SK-N-SH (cell line): ENCODE data around the gene RASA3. TPM values are rescaled to one million over a fixed set of nuclear protein-coding genes. Genes with fewer than 3 reads are reported as not detected.

Experiments
- CTCF ChIA-PET: fragments of 300-600, 350-600 bp; formaldehyde crosslinking; extraction: SDS; loops from one replicate; lab custom pipeline; 2021; lab: Yijun Ruan, JAX
- POLR2A ChIA-PET: fragments of 350-600 bp; sonication (Branson Sonifier 250); formaldehyde crosslinking; extraction: SDS; loops from one replicate; lab custom pipeline; 2020; ENCODE audit warnings: antibody characterized with exemption, inconsistent platforms; lab: Yijun Ruan, JAX
- DNase-seq: peaks from one replicate; pipeline ENCODE4 v3.0.0; 2012
- H2AFZ ChIP-seq: fragments of 200-600 bp; sonication (generic); 2 replicates; pipeline ENCODE4 v1.8.1; 2016; ENCODE audit warnings: antibody characterized with exemption, mild to moderate bottlenecking, low read depth
- H3F3A ChIP-seq: fragments of 200-600 bp; sonication (generic); replicated peaks from 2 replicates; pipeline ENCODE3; 2016; ENCODE audit warnings: antibody characterized with exemption, mild to moderate bottlenecking; ENCODE audit not compliant: insufficient read depth
- H3K27ac ChIP-seq, 2 experiments: fragments of 200-500 bp in 1 of 2; fragments of 200-600 bp in 1 of 2; sonication (Bioruptor generic) in 1 of 2; sonication (generic), shearing (Covaris generic) in 1 of 2; 2 replicates each; pipeline versions ENCODE4 v1.5.1 to v1.6.1; 2014 to 2016; ENCODE audit warnings: low read depth in 2 of 2, inconsistent platforms in 1 of 2, low read length in 1 of 2, mild to moderate bottlenecking in 1 of 2, mixed read lengths in 1 of 2
- H3K27me3 ChIP-seq: fragments of 200-600 bp; sonication (generic), shearing (Covaris generic); 2 replicates; pipeline ENCODE4 v1.6.1; 2016; ENCODE audit warnings: mixed run types; ENCODE audit not compliant: insufficient read depth
- H3K36me3 ChIP-seq, 2 experiments: fragments of 200-500 bp in 1 of 2; fragments of 200-600 bp in 1 of 2; sonication (Bioruptor generic) in 1 of 2; sonication (generic) in 1 of 2; replicated peaks in 1 of 2; 2 replicates each; pipeline versions ENCODE3 to v1.5.1; 2014 to 2016; ENCODE audit warnings: low read length in 1 of 2, mild to moderate bottlenecking in 1 of 2; ENCODE audit not compliant: insufficient read depth in 2 of 2, control insufficient read depth in 1 of 2
- H3K4me1 ChIP-seq, 2 experiments: fragments of 200-500 bp in 1 of 2; fragments of 200-600 bp in 1 of 2; sonication (Bioruptor generic) in 1 of 2; sonication (generic), shearing (Covaris generic) in 1 of 2; 2 replicates each; pipeline versions ENCODE4 v1.5.1 to v1.6.1; 2014 to 2016; ENCODE audit warnings: low read depth in 1 of 2, low read length in 1 of 2, mixed run types in 1 of 2; ENCODE audit not compliant: insufficient read depth in 2 of 2, control insufficient read depth in 1 of 2
- H3K4me2 ChIP-seq: fragments of 200-600 bp; sonication (generic), shearing (Covaris generic); 2 replicates; pipeline ENCODE4 v1.6.1; 2017; ENCODE audit warnings: mixed run types
- H3K4me3 ChIP-seq, 2 experiments: fragments of 200-500 bp in 1 of 2; fragments of 200-600 bp in 1 of 2; sonication (Bioruptor generic) in 1 of 2; sonication (generic), shearing (Covaris generic) in 1 of 2; 2 replicates each; pipeline versions ENCODE4 v1.5.1 to v1.8.1; 2014 to 2016; ENCODE audit warnings: low read depth in 2 of 2, inconsistent platforms in 1 of 2, low read length in 1 of 2, mild to moderate bottlenecking in 1 of 2, mixed read lengths in 1 of 2, moderate library complexity in 1 of 2
- H3K79me2 ChIP-seq: fragments of 200-600 bp; sonication (generic); 2 replicates; pipeline ENCODE4 v1.8.1; 2017; ENCODE audit warnings: mild to moderate bottlenecking; ENCODE audit not compliant: insufficient read depth
- H3K9ac ChIP-seq: fragments of 200-600 bp; sonication (generic); 2 replicates; pipeline ENCODE4 v1.6.1; 2017; ENCODE audit warnings: mixed run types
- H3K9me2 ChIP-seq: fragments of 200-600 bp; sonication (generic); 2 replicates; pipeline ENCODE4 v1.6.1; 2017; ENCODE audit warnings: mixed run types
- H3K9me3 ChIP-seq: fragments of 200-600 bp; sonication (generic); 2 replicates; pipeline ENCODE4 v1.6.1; 2017; ENCODE audit warnings: mixed run types, mild to moderate bottlenecking, moderate library complexity
- H4K20me1 ChIP-seq: fragments of 200-600 bp; sonication (generic); 2 replicates; pipeline ENCODE4 v1.6.1; 2017; ENCODE audit warnings: mild to moderate bottlenecking, mixed run types; ENCODE audit not compliant: insufficient read depth
- FOXJ3 ChIP-seq: sonication (generic); formaldehyde crosslinking; IDR thresholded peaks from 2 replicates; pipeline ENCODE4 v1.5.1; 2020; ENCODE audit warnings: mild to moderate bottlenecking, missing genetic modification reagents
- GABPA ChIP-seq: IDR thresholded peaks from 2 replicates; pipeline ENCODE4 v1.4.0; 2012; ENCODE audit warnings: low read depth, mild to moderate bottlenecking
- JUND ChIP-seq: IDR thresholded peaks from 2 replicates; pipeline ENCODE4 v1.4.0; 2012
- RXRA ChIP-seq: IDR thresholded peaks from 2 replicates; pipeline ENCODE4 v1.4.0; 2012; ENCODE audit warnings: low read depth, mild to moderate bottlenecking, borderline replicate concordance
- SMC3 ChIP-seq: IDR thresholded peaks from 2 replicates; pipeline ENCODE4 v1.6.1; 2012; ENCODE audit warnings: low read depth, low read length, improper control_type of control experiment
- YY1 ChIP-seq: IDR thresholded peaks from 2 replicates; pipeline ENCODE4 v1.4.0; 2012; ENCODE audit warnings: low read depth, mild to moderate bottlenecking
- WGBS: methylation state at CpG from one replicate; pipeline ENCODE4 v1.1.6; 2017; ENCODE audit warnings: low lambda C conversion rate; 5-methylcytosine and 5-hydroxymethylcytosine counted together
- polyA plus RNA-seq, 3 experiments: library from polyadenylated mRNA; depleted of rRNA; stranded (reverse); fragments of >200 nt; gene quantifications; 2 replicates each; pipeline ENCODE4 v1.2.3, GENCODE V29; 2012
- TF ChIP-seq, protein P1 (sequence below): IDR thresholded peaks from 2 replicates; pipeline ENCODE4; 2012
- TF ChIP-seq, protein P2 (sequence below): IDR thresholded peaks from 2 replicates; pipeline ENCODE4 v1.4.0; 2012; ENCODE audit warnings: low read depth

The RASA3 gene
- polyA plus RNA-seq, 1 of the 3 experiments (the other 2 are of a cell fraction): 25.1 TPM

DNA sequence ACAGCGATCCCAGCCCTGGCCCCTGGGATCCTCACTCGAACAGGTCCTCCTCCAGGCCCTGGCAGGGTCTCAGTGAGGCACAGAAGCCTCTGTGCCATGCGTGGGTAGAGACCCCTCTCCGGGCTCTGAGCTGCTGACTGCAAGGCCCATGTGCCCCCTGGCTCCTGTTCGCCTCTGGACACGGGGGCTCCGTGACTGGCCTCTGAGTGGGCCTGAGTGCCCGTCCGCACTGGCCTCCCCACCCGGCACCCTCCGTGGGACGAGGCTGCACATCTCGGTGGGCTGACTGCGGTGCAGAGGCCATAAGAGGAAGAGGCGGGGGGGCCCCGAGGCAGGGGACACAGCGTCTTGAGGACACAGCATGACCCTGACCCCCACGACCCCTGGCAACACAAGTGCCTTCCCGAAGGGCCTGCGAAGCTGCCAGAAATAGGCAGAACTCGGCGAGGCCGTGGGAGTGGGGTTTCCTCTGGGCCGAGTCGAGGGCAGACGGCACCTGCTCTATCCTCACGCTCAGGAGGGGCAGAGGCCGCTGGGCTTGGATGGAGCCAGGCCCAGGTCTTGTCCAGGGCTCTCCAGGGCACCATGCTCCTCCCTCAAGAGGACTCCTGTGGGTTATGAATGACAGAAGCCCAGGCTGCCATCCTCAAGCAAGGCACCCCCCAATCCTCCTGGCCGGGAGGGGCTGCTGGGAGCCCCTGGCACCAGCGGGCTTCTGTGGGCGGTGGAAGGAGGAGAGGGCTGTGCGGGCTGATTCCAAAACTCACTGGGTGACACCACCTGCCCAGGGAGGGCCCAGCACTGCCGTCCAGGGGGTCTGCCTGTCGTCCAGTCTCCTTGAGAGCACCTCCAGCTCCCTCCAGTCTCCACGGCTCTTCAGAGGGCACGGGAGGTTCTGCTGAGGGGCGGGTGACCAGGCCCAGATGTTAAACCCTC lies 52.6 kb downstream of the RASA3 start:
- CTCF ChIA-PET: interaction anchor here (0.9 to 1.3 kb wide), 2 partner anchors 29 to 33 kb away, joined by 4 read pairs; no protein-coding TSS in a partner anchor
- peaks cover 62% of the 10 kb centered on the region for H4K20me1 ChIP-seq

DNA sequence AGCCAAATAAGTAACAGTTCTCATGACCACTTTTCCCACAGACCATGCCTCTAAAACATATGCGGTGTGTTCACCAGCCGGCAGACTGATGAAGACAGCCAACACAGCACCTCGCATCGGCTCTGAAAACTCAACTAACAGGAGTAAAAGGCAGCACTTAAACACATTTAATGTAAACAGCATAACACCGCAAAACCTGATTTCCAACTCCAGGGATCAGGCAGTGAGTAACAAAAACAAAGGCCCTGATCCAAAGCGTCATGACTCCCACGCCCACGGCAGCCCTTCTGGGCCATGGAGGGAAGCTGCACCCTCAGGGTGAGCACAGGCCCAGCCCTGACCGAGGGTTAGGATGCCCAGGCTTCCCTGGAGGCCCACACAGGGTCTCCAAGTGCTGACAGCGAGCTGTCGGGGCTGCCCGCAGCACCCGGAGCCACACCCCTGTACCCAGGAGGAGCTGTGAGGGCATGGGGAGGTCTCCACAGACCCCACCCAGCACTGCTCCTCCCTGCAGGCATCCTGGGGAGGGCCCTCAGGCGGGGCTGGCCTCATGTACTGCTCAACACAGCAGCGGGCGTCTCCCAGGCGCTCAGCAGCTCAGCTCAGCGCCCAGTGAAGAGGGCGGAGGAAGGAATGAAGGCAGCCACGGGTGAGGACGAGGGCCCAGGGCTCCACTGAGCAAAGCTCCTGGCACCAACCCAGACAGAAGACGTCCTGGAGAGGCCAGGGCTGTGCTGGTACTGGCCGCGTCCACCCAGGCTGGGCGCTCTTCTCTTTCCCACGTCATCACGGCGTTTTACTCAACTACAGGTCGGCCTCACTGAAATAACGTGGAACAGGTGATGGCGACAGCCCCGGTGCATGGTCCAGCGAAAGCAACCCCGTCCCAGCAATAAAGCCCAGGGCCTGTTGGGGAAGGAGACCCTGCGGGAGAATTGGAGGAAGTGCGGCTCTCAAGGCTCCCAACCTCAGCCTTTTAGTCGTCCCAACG lies 53.7 kb downstream of the RASA3 start:
- no peak for TF ChIP-seq GABPA
- no peak for TF ChIP-seq RXRA
- TF ChIP-seq YY1: no peak
- TF ChIP-seq, protein P1, sequence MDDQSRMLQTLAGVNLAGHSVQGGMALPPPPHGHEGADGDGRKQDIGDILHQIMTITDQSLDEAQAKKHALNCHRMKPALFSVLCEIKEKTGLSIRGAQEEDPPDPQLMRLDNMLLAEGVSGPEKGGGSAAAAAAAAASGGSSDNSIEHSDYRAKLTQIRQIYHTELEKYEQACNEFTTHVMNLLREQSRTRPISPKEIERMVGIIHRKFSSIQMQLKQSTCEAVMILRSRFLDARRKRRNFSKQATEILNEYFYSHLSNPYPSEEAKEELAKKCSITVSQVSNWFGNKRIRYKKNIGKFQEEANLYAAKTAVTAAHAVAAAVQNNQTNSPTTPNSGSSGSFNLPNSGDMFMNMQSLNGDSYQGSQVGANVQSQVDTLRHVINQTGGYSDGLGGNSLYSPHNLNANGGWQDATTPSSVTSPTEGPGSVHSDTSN: no peak
- TF ChIP-seq JUND: no peak
- TF ChIP-seq, protein P2, sequence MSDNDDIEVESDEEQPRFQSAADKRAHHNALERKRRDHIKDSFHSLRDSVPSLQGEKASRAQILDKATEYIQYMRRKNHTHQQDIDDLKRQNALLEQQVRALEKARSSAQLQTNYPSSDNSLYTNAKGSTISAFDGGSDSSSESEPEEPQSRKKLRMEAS: no peak
- TF ChIP-seq FOXJ3 (CRISPR knock-in tag): no peak
- peak overlapping the region; percentile 61 to 82 for H3K27ac ChIP-seq
- H2AFZ ChIP-seq: no peak overlapping the region
- H3K4me1 ChIP-seq: peaks cover 7 to 21% of the 10 kb centered on the region in 2 experiments; a peak in 3 of 4 replicates
- peaks cover 72% of the 10 kb centered on the region for H4K20me1 ChIP-seq
- no peaks in the 10 kb centered on the region for H3K9me2 ChIP-seq
- H3K4me3 ChIP-seq: no peak overlapping the region
- H3F3A ChIP-seq: no peaks in the 10 kb centered on the region
- H3K27me3 ChIP-seq: no peaks in the 10 kb centered on the region
- H3K9ac ChIP-seq: peak overlapping the region; percentile 17; the same call in 1 of the 2 replicates
- no peaks in the 10 kb centered on the region for H3K9me3 ChIP-seq
- CTCF ChIA-PET: interaction anchor here (0.7 to 1.3 kb wide), 4 partner anchors 14 to 53 kb away, joined by 3 to 4 read pairs (median 4); no protein-coding TSS in a partner anchor
- 90% methylated on average over 25 of the region's 38 CpGs for WGBS
- DNase-seq: no peak
- peaks cover 12 to 24% of the 10 kb centered on the region in 2 experiments for H3K36me3 ChIP-seq
- peaks cover 88% of the 10 kb centered on the region for H3K79me2 ChIP-seq
- peak overlapping the region; percentile 34 for H3K4me2 ChIP-seq
- POLR2A ChIA-PET: interaction anchor here (1.0 kb wide), 1 partner anchor 14 kb away, joined by 5 read pairs; no protein-coding TSS in a partner anchor

More for the DNA sequence above, 52.6 kb downstream of the RASA3 start:
- no peak overlapping the region for H2AFZ ChIP-seq
- no peak overlapping the region for H3K9ac ChIP-seq
- peaks cover 76% of the 10 kb centered on the region for H3K79me2 ChIP-seq
- H3K4me3 ChIP-seq: no peak overlapping the region
- DNase-seq: no peak
- no peaks in the 10 kb centered on the region for H3F3A ChIP-seq
- H3K36me3 ChIP-seq: peaks cover 4 to 13% of the 10 kb centered on the region in 2 experiments
- H3K4me2 ChIP-seq: no peak overlapping the region
- H3K9me3 ChIP-seq: no peaks in the 10 kb centered on the region
- POLR2A ChIA-PET: no interaction called here
- H3K9me2 ChIP-seq: no peaks in the 10 kb centered on the region
- 94% methylated on average over 26 of the region's 37 CpGs for WGBS
- peaks cover 7 to 21% of the 10 kb centered on the region in 2 experiments; a peak in 3 of 4 replicates for H3K4me1 ChIP-seq
- no peaks in the 10 kb centered on the region for H3K27me3 ChIP-seq
- no peak overlapping the region; a peak in 1 of 4 replicates for H3K27ac ChIP-seq
- no peak for TF ChIP-seq SMC3
